GM04503 (cell line): ENCODE measurements around the gene SUPT20H.

Source experiments
- DNase-seq: peaks from one replicate; pipeline ENCODE4 v3.0.0-alpha.2; 2012; ENCODE audit warnings: low read depth

SUPT20H gene

DNA sequence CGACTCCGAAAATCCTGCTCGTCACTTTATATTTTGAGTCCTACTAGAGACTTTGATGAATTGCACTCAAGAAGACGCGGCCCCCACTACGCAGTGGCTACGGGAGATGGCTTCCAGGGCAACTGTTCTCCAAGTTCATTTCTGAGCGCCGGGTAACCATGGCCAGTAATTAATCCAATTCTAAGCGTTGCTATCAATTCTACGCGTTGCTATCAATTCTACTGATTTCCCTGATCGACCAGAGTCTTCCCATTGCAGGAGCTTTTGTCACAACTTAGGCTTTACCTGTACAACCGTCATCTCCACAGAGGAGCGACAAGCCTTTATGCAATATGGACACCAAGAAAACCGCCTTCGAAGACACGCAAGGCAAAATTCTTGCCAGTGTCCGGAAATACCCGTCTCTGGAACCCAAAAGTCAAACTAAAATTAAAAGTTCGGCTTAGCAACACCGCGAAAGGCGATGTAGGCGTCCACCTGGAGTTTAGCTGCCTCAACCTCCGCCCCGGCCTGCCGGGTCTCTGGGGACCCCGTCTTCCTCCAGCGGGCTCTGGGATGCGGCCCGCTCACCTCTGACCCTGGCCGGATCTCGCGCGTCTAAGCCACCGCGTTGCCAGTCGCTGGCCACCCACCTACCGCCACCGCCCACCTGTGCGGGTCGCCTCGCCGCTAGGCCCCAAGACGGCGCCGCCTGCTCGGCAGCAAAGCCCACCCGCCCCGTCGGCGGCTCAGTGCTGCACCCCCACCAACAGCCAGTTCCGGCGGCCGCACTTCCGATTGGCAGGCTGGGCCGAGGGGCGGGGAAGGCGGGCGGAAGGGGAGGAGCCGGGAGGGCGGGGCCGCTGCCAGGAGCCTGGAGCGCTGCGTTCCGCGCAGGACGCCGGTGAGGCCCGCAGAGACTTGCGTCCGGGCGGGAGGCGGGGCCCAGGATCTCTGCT is at the start of gene SUPT20H:
Gene SUPT20H (minus strand): TSS at position 779 of the 938 bp plus-strand sequence. CDS start 8,198 bp downstream, outside the sequence.
- DNase-seq = peak; percentile 33

- peak; percentile 13 for DNase-seq
These were observed 49.7 kb upstream of the SUPT20H start for GRCh38 chr13:37109051-37109678.

- no peak for DNase-seq
These were observed 48.4 kb upstream of the SUPT20H start for GRCh38 chr13:37107868-37108267.

- no peak for DNase-seq
These were observed 48.0 kb upstream of the SUPT20H start for GRCh38 chr13:37107456-37107855.

GRCh38 chr13:37106642-37107041 is 47.2 kb upstream of the SUPT20H start:
- no peak for DNase-seq

GRCh38 chr13:37105251-37105714 is 45.8 kb upstream of the SUPT20H start, which contains the start of gene CSNK1A1L:
TSS of gene CSNK1A1L (minus strand) at chr13:37105664. CDS start at chr13:37105256, 408 bp downstream.
- no peak for DNase-seq

GRCh38 chr13:37102896-37103295 is 43.4 kb upstream of the SUPT20H start:
- DNase-seq = no peak

DNA sequence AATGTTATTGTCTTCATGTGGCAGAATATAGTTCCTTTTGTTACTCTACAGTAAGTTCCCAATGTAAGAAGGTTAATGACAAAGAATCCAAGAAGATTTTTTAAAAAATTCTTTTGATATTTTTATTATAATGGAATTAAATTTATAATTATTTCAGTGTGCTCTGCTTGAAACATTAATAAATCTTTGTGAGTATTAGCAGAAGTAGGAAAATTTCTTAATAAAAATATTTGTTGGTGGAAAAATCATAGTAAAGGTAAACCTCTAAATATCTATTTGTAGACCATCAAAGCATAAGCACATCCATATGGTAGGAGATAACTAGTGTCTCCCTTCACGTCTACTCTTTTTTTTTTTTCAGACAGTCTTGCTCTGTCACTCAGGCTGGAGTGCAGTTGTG is 41.7 kb upstream of the SUPT20H start:
- DNase-seq = no peak

GRCh38 chr13:37100731-37101130 is 41.2 kb upstream of the SUPT20H start:
- DNase-seq = no peak

DNA sequence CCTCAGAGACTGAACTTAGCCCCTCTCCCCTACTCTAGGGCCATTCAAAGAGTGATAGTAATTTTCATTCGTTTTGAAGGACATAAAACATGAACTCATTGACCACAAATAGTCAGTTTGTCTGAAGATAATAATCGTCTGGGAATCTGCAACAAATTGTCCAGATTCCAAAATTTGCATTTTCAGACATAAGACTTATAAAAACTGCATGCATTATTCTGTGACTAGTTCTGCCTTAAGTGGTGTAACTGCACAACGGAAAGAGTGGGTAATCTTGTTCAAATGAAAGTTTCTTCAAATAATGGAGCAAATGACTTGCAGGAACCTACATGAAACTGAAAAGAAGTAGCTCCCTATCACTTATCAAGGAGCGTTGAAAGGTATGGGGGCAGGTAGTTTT is 37.6 kb upstream of the SUPT20H start:
- DNase-seq = peak; percentile 9

DNA sequence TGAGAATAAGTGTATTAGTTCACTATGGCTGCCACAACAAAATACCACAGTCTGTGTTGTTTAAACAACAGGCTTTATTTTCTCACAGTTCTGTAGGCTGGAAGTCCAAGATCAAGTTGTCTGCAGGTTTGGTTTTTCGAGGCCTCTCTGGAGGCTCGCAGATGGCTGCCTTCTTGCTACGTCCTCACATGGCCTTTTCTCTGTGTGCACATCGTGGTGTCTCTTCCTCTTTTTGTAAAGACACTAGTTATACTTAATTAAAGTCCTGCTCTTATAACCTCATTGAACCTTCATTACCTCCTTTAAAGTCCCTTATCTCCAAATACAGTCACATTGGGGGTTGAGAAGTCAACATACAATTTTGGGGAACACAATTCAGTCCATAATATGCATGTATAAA is 35.4 kb upstream of the SUPT20H start:
- no peak for DNase-seq

DNA sequence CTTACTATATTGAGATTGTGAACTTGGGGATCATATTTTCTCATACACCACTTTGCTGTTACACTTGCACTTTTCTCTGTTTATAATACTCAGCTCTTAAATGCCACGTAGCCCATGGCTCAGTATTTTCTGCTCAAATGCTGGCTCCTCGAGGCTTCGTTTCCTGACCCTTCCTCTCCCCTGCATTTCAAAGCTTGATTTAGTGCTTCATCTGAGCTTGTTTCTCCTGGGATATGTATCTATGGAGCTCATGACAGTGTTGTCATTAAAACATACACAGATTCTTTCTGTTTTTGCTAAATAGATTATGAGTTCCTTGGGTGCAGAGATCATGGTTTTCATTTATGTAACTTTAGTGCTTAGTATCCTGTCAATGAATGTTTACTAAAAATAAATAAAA is 34.6 kb upstream of the SUPT20H start:
- DNase-seq = no peak

GRCh38 chr13:37091835-37092234 is 32.3 kb upstream of the SUPT20H start:
- no peak for DNase-seq

DNA sequence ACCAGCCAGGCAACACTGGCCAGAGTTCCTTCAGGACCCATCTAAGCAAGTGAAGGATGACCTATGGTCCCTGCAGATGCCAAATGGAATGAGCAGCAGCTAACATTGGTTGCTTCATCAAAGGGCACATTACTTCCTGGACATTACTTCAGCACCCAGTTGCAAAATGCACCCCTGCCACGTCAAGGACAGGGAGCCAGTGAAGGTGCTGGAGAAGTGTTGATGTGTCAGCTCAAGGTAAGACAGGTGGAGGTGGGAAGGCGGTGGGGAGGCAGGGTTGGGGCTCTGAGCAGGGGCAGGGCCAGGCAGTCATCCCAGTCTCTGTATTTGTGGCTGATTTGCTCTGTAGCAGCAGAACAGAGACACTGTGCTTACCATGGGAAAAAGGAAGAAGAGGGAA is 31.4 kb upstream of the SUPT20H start:
- no peak for DNase-seq

DNA sequence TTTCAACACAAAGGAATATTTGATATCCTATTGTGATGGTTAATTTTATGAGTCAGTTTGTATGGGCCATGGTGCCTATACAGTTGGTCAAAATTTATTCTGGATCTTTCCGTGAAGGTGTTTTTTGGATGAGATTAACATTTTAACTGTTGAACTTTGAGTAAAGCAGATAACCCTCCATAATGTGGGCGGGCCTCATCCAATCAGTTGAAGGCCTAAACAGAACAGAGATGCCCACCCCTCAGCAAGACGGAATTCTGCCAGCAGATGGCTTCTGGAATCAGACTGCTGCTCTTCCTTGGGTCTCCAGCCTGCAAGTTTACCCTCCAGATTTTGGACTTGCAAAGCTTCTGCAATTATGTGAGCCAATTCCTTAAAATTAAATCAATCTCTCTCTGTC is 30.0 kb upstream of the SUPT20H start:
- no peak for DNase-seq

- no peak for DNase-seq
These were observed 28.0 kb upstream of the SUPT20H start for GRCh38 chr13:37087486-37087885.

- no peak for DNase-seq
These were observed 26.1 kb upstream of the SUPT20H start for GRCh38 chr13:37085606-37086005.

DNA sequence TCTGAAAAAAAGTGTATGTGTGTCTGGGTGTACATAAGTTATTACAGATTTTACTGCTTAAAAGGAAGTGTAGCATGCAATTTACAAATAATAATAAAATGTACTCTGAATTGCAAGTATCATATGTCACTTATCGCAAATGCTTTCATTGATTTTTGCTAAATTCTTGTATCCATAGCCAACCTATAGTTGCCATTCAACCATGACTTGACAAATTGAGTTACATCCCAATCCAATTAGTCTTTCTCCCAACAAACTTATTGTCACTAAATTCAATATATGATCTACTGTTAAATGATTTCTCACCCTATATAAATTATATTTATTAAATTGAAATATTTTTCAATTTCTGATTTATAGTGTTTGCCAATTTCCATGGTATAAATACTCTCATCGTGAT is 17.3 kb upstream of the SUPT20H start:
- DNase-seq = no peak

- DNase-seq = no peak
These were observed 15.7 kb upstream of the SUPT20H start for GRCh38 chr13:37075164-37075563.

GRCh38 chr13:37074703-37075102 is 15.2 kb upstream of the SUPT20H start:
- no peak for DNase-seq

DNA sequence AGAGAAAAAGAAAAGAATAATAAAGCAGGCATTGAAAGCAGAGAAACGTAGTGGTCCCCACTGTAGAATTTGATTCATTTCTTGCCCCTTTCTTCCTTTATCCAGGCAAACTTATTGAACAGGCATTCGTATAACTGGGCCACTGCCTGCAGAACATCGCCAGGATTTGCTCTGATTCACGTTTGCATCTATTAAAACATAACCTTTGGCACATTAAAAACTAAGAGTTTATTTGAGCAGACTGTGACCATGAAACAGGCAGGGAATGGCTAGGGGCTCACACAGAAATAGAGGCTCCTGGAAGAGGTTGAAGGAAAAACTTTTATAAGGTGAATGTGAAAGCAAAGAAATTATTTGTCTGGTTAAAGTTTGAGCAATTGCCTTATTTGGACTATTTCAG is 12.5 kb upstream of the SUPT20H start:
- no peak for DNase-seq

DNA sequence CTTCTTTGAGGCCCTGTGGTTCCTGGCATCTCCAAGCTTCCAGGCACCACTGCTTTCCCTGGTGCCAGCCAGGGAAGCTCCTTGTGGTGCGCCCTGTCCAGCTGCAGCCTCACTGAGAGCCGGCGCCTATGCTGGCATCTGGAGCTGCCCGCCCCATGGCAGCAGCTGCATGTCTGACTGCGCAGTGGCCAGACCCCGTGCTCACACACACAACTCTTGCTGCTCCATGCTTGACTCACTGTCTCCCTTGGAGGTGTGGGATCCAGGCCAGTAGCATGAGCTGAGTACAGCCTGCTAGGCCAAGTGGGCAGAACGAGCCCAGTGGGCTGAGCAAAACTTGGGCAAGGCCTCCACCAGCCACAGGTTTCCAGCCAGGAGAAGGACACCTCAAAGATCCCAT is 11.5 kb upstream of the SUPT20H start:
- no peak for DNase-seq

DNA sequence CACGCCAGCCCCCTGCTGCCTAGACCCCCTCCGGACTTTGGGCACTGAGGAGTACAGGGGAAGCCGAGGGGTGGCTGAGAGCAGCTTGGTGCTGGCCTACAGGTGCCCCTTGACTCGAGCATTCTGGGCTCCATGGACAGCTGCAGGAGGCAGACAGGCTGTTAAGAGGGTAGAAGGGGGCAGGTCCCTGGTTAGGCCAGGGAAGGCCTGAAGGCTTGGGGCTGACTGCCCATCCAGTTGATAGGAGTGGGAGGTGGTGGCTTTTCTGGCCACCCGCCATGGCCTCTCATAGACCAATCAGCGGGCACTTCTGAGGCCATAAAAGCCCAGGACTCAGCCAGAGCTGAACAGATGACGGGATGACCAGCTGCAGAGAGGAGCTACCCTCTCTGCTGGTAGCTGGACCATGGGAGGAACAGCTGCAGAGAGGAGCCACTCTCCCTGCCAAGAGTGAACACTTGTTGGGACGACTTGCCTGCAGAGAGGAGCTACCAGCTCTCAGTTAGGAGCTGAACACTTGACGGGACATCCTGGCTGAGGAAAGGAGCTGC is 10.7 kb upstream of the SUPT20H start:
- no peak for DNase-seq
